ENCODE data around the gene MRPL34.

Gene MRPL34

DNA sequence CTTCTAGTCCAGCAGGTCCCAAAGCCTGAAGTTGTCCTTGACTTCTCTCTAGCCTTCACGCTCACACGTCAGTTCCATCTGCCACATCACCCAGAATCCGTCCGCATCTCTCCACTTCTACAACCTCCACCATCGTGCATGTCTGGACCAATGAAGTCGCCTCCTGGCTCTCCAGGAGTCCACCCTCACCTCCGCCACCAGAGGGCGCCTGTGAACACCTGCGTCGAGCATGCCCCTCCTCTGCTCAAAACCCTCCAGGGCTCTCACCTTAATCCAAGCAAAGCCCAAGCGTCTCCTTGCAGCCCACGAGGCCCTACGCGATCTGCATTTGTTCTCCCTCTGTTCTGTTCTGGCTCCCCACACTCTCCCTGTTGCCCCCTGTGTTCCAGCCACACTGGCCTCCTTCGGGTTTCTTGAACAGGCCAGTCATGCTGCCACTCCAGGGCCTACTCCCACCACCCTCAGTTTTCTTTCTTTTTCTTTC, 44.8 kb upstream of the MRPL34 start:
- Histone ChIP-seq H3K4me1 (no peaks in the 10 kb centered on the region), H2AFZ (peak overlapping the region; percentile 79), H3K9me3 (ENCODE audit: control insufficient read depth, low read length) (no peaks in the 10 kb centered on the region), H3K36me3 (ENCODE audit: control insufficient read depth, insufficient read depth, low read length) (no peaks in the 10 kb centered on the region), H3K4me3 (ENCODE audit: low read depth, low read length) (no peak overlapping the region), H3K79me2 (no peaks in the 10 kb centered on the region), H3K9ac (no peak overlapping the region), H3K27ac (no peak overlapping the region), H3K27me3 (ENCODE audit: control insufficient read depth, insufficient read depth, low read length) (no peaks in the 10 kb centered on the region), H3K4me2 (ENCODE audit: low read length) (no peak overlapping the region)
- TF ChIP-seq, protein P1, sequence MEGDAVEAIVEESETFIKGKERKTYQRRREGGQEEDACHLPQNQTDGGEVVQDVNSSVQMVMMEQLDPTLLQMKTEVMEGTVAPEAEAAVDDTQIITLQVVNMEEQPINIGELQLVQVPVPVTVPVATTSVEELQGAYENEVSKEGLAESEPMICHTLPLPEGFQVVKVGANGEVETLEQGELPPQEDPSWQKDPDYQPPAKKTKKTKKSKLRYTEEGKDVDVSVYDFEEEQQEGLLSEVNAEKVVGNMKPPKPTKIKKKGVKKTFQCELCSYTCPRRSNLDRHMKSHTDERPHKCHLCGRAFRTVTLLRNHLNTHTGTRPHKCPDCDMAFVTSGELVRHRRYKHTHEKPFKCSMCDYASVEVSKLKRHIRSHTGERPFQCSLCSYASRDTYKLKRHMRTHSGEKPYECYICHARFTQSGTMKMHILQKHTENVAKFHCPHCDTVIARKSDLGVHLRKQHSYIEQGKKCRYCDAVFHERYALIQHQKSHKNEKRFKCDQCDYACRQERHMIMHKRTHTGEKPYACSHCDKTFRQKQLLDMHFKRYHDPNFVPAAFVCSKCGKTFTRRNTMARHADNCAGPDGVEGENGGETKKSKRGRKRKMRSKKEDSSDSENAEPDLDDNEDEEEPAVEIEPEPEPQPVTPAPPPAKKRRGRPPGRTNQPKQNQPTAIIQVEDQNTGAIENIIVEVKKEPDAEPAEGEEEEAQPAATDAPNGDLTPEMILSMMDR (IDR thresholded peaks at IDR 0.05): peak; percentile 94

GRCh38 chr19:17262557-17262956, 43.1 kb upstream of the MRPL34 start:
- Histone ChIP-seq H3K36me3 (ENCODE audit: control insufficient read depth, insufficient read depth, low read length) (no peaks in the 10 kb centered on the region), H2AFZ (no peak overlapping the region), H3K4me1 (no peaks in the 10 kb centered on the region), H3K4me3 (ENCODE audit: low read depth, low read length) (no peak overlapping the region), H3K27me3 (ENCODE audit: control insufficient read depth, insufficient read depth, low read length) (no peaks in the 10 kb centered on the region), H3K4me2 (ENCODE audit: low read length) (no peak overlapping the region), H3K79me2 (no peaks in the 10 kb centered on the region), H3K27ac (no peak overlapping the region), H3K9me3 (ENCODE audit: control insufficient read depth, low read length) (no peaks in the 10 kb centered on the region), H3K9ac (no peak overlapping the region)
- TF ChIP-seq, protein P1 (IDR thresholded peaks at IDR 0.05): no peak

- Histone ChIP-seq H3K27me3 (ENCODE audit: control insufficient read depth, insufficient read depth, low read length) (no peaks in the 10 kb centered on the region), H3K36me3 (ENCODE audit: control insufficient read depth, insufficient read depth, low read length) (no peaks in the 10 kb centered on the region), H3K9me3 (ENCODE audit: control insufficient read depth, low read length) (no peaks in the 10 kb centered on the region), H3K79me2 (no peaks in the 10 kb centered on the region), H3K27ac (peak overlapping the region; percentile 49), H2AFZ (no peak overlapping the region), H3K4me3 (ENCODE audit: low read depth, low read length) (no peak overlapping the region), H3K4me2 (ENCODE audit: low read length) (no peak overlapping the region), H3K9ac (no peak overlapping the region), H3K4me1 (peaks cover 5% of the 10 kb centered on the region)
- TF ChIP-seq, protein P1 (IDR thresholded peaks at IDR 0.05): no peak
Observed at GRCh38 chr19:17263712-17264640, 41.7 kb upstream of the MRPL34 start.

DNA sequence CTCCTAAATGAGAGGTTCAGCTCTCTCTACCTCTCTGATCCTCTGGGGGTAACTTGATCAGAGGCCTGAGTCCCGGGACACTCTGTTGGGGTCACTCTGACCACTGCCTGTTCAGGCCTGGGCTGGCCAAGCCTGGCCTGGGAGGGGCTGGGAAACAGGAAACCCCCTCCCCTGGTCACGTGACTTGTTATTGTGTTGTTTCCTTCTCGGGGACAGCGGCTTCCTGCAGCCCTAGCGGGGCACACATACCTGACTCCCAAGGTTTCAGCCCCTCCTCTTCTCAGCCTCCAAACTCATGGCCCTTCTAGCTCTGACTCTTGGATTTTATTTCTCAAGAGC, 41.1 kb upstream of the MRPL34 start, which contains the start of gene USHBP1:
Gene USHBP1, minus strand, starts transcription at position 105 of the 339 bp plus-strand sequence. CDS start 446 bp downstream, outside the sequence.
- peak within 1 kb of the TSS; percentile 49 for H3K27ac ChIP-seq
- H3K36me3 ChIP-seq (ENCODE audit: control insufficient read depth, insufficient read depth, low read length): no peaks in the 10 kb centered on the region
- TF ChIP-seq, protein P1 (IDR thresholded peaks at IDR 0.05): no peak
- no peaks in the 10 kb centered on the region for H3K9me3 ChIP-seq (ENCODE audit: control insufficient read depth, low read length)
- H3K4me2 ChIP-seq (ENCODE audit: low read length): no peak within 1 kb of the TSS
- no peaks in the 10 kb centered on the region for H3K27me3 ChIP-seq (ENCODE audit: control insufficient read depth, insufficient read depth, low read length)
- peaks cover 5% of the 10 kb centered on the region for H3K4me1 ChIP-seq
- H2AFZ ChIP-seq: no peak within 1 kb of the TSS
- no peak within 1 kb of the TSS for H3K9ac ChIP-seq
- H3K79me2 ChIP-seq: no peaks in the 10 kb centered on the region
- no peak within 1 kb of the TSS for H3K4me3 ChIP-seq (ENCODE audit: low read depth, low read length)

Data from parathyroid adenoma (tissue), 2 donors.